H9 (cell line): ENCODE results near the gene BPIFB6. TPM values are rescaled to one million over a fixed set of nuclear protein-coding genes. Genes with fewer than 3 reads are reported as not detected.

Source experiments
- DNase-seq: peaks from one replicate; pipeline ENCODE4 v3.0.0-alpha.2; 2017
- H2AFZ ChIP-seq: one replicate; pipeline ENCODE4 v1.6.1; 2013; ENCODE audit warnings: mild to moderate bottlenecking, low read length, control low read depth, moderate library complexity
- H2AK5ac ChIP-seq: 2 replicates; pipeline ENCODE4 v1.6.1; 2013; ENCODE audit warnings: low read length, control low read depth, mixed read lengths; ENCODE audit not compliant: insufficient read length
- H2BK120ac ChIP-seq: one replicate; pipeline ENCODE4 v1.6.1; 2013; ENCODE audit warnings: low read depth, mild to moderate bottlenecking, low read length, control low read depth, inconsistent platforms; ENCODE audit not compliant: poor library complexity, severe bottlenecking
- H2BK12ac ChIP-seq: 2 replicates; pipeline ENCODE4 v1.6.1; 2013; ENCODE audit warnings: low read length, control low read depth, mixed read lengths, low read depth; ENCODE audit not compliant: insufficient read length
- H2BK15ac ChIP-seq: 2 replicates; pipeline ENCODE4 v1.6.1; 2013; ENCODE audit warnings: low read depth, low read length, control low read depth
- H2BK20ac ChIP-seq: one replicate; pipeline ENCODE4 v1.6.1; 2013; ENCODE audit warnings: low read depth, mild to moderate bottlenecking, low read length, control low read depth, inconsistent platforms; ENCODE audit not compliant: poor library complexity, severe bottlenecking
- H2BK5ac ChIP-seq: 2 replicates; pipeline ENCODE4 v1.6.1; 2013; ENCODE audit warnings: low read length, control low read depth, mixed read lengths; ENCODE audit not compliant: insufficient read length
- H3K14ac ChIP-seq: 2 replicates; pipeline ENCODE4 v1.6.1; 2013; ENCODE audit warnings: low read length, control low read depth; ENCODE audit not compliant: insufficient read depth
- H3K18ac ChIP-seq: 2 replicates; pipeline ENCODE4 v1.6.1; 2013; ENCODE audit warnings: low read depth, mild to moderate bottlenecking, mixed read lengths, low read length, control low read depth; ENCODE audit not compliant: insufficient read length
- H3K23ac ChIP-seq: 2 replicates; pipeline ENCODE4 v1.6.1; 2013; ENCODE audit warnings: low read length, control low read depth, mixed read lengths, low read depth; ENCODE audit not compliant: insufficient read length
- H3K23me2 ChIP-seq: 2 replicates; pipeline ENCODE4 v1.6.1; 2013; ENCODE audit warnings: low read depth, mild to moderate bottlenecking, mixed read lengths, low read length, control low read depth; ENCODE audit not compliant: insufficient read length, poor library complexity, severe bottlenecking
- H3K27ac ChIP-seq: 2 replicates; pipeline ENCODE4 v1.5.1; 2013; ENCODE audit warnings: low read length, control low read depth, mixed read lengths, low read depth; ENCODE audit not compliant: insufficient read length
- H3K27me3 ChIP-seq: 2 replicates; pipeline ENCODE4 v1.6.1; 2013; ENCODE audit warnings: low read length, control low read depth, inconsistent platforms; ENCODE audit not compliant: insufficient read depth
- H3K4ac ChIP-seq: 2 replicates; pipeline ENCODE4 v1.6.1; 2013; ENCODE audit warnings: low read depth, mild to moderate bottlenecking, control low read depth, inconsistent platforms, low read length, moderate library complexity
- H3K4me1 ChIP-seq: 2 replicates; pipeline ENCODE4 v1.6.1; 2013; ENCODE audit warnings: low read length, control low read depth, inconsistent platforms; ENCODE audit not compliant: insufficient read depth
- H3K4me2 ChIP-seq: 2 replicates; pipeline ENCODE4 v1.6.1; 2013; ENCODE audit warnings: low read length, control low read depth, mixed read lengths; ENCODE audit not compliant: insufficient read length, insufficient read depth
- H3K56ac ChIP-seq: 2 replicates; pipeline ENCODE4 v1.6.1; 2013; ENCODE audit warnings: low read depth, mild to moderate bottlenecking, mixed read lengths, low read length, control low read depth; ENCODE audit not compliant: insufficient read length
- H3K79me1 ChIP-seq: 2 replicates; pipeline ENCODE4 v1.6.1; 2013; ENCODE audit warnings: low read depth, mild to moderate bottlenecking, moderate library complexity, low read length, control low read depth, inconsistent platforms; ENCODE audit not compliant: insufficient read depth, poor library complexity, severe bottlenecking
- H3K79me2 ChIP-seq: 2 replicates; pipeline ENCODE4 v1.6.1; 2013; ENCODE audit warnings: low read length, control low read depth, inconsistent platforms; ENCODE audit not compliant: insufficient read depth
- H3K9ac ChIP-seq: 2 replicates; pipeline ENCODE4 v1.6.1; 2013; ENCODE audit warnings: low read length, control low read depth, mixed read lengths; ENCODE audit not compliant: insufficient read length; ENCODE audit errors: extremely low read depth
- H3K9me3 ChIP-seq: one replicate; pipeline ENCODE4 v1.6.1; 2013; ENCODE audit warnings: low read depth, low read length, inconsistent platforms; ENCODE audit not compliant: control insufficient read depth
- H3T11ph ChIP-seq: one replicate; pipeline ENCODE4 v1.6.1; 2013; ENCODE audit warnings: mild to moderate bottlenecking, low read length, control low read depth, inconsistent platforms
- H4K20me1 ChIP-seq: one replicate; pipeline ENCODE4 v1.6.1; 2013; ENCODE audit not compliant: control insufficient read depth, insufficient read length, insufficient read depth
- H4K5ac ChIP-seq: 2 replicates; pipeline ENCODE4 v1.6.1; 2013; ENCODE audit warnings: low read depth, mild to moderate bottlenecking, mixed read lengths, low read length, control low read depth; ENCODE audit not compliant: insufficient read length
- H4K8ac ChIP-seq: replicated peaks from 2 replicates; pipeline ENCODE4 v1.6.1; 2013; ENCODE audit warnings: low read length, control low read depth, mixed read lengths, low read depth; ENCODE audit not compliant: insufficient read length
- H4K91ac ChIP-seq: 2 replicates; pipeline ENCODE4 v1.6.1; 2013; ENCODE audit warnings: low read depth, mild to moderate bottlenecking, moderate library complexity, mixed read lengths, low read length, control low read depth; ENCODE audit not compliant: insufficient read length
- H3K27ac Mint-ChIP-seq, 3 experiments: 2 replicates in 2 of 3; 3 replicates in 1 of 3; pipeline ENCODE4 v1.8.0; 2020 to 2021; ENCODE audit warnings: mixed read lengths in 3 of 3, mild to moderate bottlenecking in 1 of 3, moderate library complexity in 1 of 3
- H3K27me3 Mint-ChIP-seq: 2 replicates; pipeline ENCODE4 v1.8.0; 2021; ENCODE audit warnings: low read depth, mild to moderate bottlenecking, moderate library complexity, mixed read lengths
- H3K36me3 Mint-ChIP-seq, 3 experiments: 2 replicates in 2 of 3; 3 replicates in 1 of 3; pipeline ENCODE4 v1.8.0; 2020 to 2021; ENCODE audit warnings: low read depth in 3 of 3, mixed read lengths in 3 of 3; ENCODE audit not compliant: insufficient read depth in 1 of 3
- H3K4me1 Mint-ChIP-seq, 2 experiments: 2 replicates each; pipeline ENCODE4 v1.8.0; 2020; ENCODE audit warnings: mixed read lengths in 2 of 2
- H3K4me3 Mint-ChIP-seq, 2 experiments: 2 replicates in 1 of 2; 3 replicates in 1 of 2; pipeline ENCODE4 v1.8.0; 2020 to 2021; ENCODE audit warnings: mild to moderate bottlenecking in 2 of 2, mixed read lengths in 2 of 2, moderate library complexity in 1 of 2
- H3K9me3 Mint-ChIP-seq, 2 experiments: 2 replicates in 1 of 2; 3 replicates in 1 of 2; pipeline ENCODE4 v1.8.0; 2020; ENCODE audit warnings: mild to moderate bottlenecking in 2 of 2, mixed read lengths in 2 of 2, moderate library complexity in 1 of 2
- CTCF ChIP-seq: fragments of 200-600 bp; sonication (generic); conservative IDR thresholded peaks from 3 replicates; pipeline ENCODE4 v1.8.0; 2021; ENCODE audit warnings: antibody characterized with exemption, mild to moderate bottlenecking
- WGBS: extraction: QIAGEN DNeasy Blood & Tissue Kit; methylation state at CpG from one replicate; pipeline ENCODE4 v1.1.7; 2013; ENCODE audit warnings: missing lambda C conversion rate, low lambda C conversion rate, mixed read lengths; ENCODE audit not compliant: insufficient read length; ENCODE audit errors: extremely low coverage; 5-methylcytosine and 5-hydroxymethylcytosine counted together
- total RNA-seq: library from RNA; stranded (reverse); gene quantifications from 2 replicates; pipeline ENCODE4 v1.2.1, GENCODE V29; 2021

BPIFB6 gene
- total RNA-seq, 1 experiment from 2014 or later = not detected

GRCh38 chr20:33028875-33029274, 2.6 kb upstream of the BPIFB6 start:
- TF ChIP-seq CTCF = no peak
- Mint-ChIP-seq H3K9me3 (peaks cover 2 to 4% of the 10 kb centered on the region in 2 experiments; a peak in 2 of 5 replicates), H3K36me3 (no peaks in the 10 kb centered on the region), H3K27me3 (peaks cover 15% of the 10 kb centered on the region), H3K4me1 (peaks cover 0 to 2% of the 10 kb centered on the region in 2 experiments; a peak in 1 of 4 replicates), H3K4me3 (no peak overlapping the region), H3K27ac (no peak overlapping the region)
- no peak overlapping the region for H2BK15ac ChIP-seq
- no peak overlapping the region for H2BK120ac ChIP-seq
- no peaks in the 10 kb centered on the region for H3K9me3 ChIP-seq
- H3K27ac ChIP-seq = no peak overlapping the region
- no peak overlapping the region for H4K8ac ChIP-seq
- H2BK20ac ChIP-seq = no peak overlapping the region
- no peak overlapping the region for H2AFZ ChIP-seq
- no peaks in the 10 kb centered on the region for H3K27me3 ChIP-seq
- no peak overlapping the region for H3K9ac ChIP-seq
- no peak overlapping the region for H4K91ac ChIP-seq
- H3K56ac ChIP-seq = no peak overlapping the region
- no peak overlapping the region for H4K5ac ChIP-seq
- H3K4me1 ChIP-seq = no peaks in the 10 kb centered on the region
- no peak overlapping the region for H2BK5ac ChIP-seq
- H3K79me1 ChIP-seq = no peaks in the 10 kb centered on the region
- no peaks in the 10 kb centered on the region for H4K20me1 ChIP-seq
- H3K79me2 ChIP-seq = no peaks in the 10 kb centered on the region
- H2BK12ac ChIP-seq = no peak overlapping the region
- no CpG with 5 or more reads among the region's 7 CpGs for WGBS
- no peak overlapping the region for H3K23ac ChIP-seq
- no peak overlapping the region for H3K4ac ChIP-seq
- no peak overlapping the region for H3K14ac ChIP-seq
- no peak overlapping the region for H2AK5ac ChIP-seq
- no peak overlapping the region for H3T11ph ChIP-seq
- no peaks in the 10 kb centered on the region for H3K23me2 ChIP-seq
- no peak for DNase-seq
- no peak overlapping the region for H3K4me2 ChIP-seq
- H3K18ac ChIP-seq = no peak overlapping the region
